Measurements from ENCODE around the gene TANGO2.

Gene TANGO2

DNA sequence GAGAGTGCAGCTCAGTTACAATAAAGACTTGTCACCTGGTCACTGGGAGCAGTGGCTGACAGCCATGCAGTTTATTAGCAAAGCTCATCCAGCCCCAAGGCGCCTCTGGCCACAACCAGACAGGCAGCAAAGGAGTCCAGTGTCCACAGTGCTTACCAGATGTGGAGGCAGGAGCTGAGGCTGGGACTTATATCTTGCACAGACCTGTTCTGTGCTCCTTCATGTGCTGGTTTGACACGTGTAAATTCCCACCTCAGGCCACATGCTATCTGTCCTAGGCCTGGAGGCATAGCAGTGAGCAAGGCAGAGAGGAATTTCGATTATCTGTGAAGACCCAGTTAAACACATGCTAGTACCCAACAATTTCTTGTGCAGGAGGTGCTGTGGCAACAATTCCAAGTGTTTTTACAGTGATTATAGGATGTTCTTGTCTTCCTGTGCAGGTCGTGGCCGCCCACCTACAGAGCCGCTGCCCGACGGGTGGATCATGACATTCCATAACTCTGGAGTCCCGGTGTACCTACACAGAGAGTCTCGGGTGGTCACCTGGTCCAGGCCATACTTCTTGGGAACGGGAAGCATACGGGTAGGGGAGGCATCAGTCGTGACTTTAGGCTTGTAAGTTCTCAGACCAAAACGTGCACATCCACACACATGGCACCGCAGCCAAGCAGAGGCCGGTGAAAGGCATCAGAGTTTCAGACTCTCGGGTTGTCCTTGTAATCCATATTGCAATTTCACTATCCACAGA, 68.5 kb downstream of the TANGO2 start:
- DNase-seq: no peak

DNA sequence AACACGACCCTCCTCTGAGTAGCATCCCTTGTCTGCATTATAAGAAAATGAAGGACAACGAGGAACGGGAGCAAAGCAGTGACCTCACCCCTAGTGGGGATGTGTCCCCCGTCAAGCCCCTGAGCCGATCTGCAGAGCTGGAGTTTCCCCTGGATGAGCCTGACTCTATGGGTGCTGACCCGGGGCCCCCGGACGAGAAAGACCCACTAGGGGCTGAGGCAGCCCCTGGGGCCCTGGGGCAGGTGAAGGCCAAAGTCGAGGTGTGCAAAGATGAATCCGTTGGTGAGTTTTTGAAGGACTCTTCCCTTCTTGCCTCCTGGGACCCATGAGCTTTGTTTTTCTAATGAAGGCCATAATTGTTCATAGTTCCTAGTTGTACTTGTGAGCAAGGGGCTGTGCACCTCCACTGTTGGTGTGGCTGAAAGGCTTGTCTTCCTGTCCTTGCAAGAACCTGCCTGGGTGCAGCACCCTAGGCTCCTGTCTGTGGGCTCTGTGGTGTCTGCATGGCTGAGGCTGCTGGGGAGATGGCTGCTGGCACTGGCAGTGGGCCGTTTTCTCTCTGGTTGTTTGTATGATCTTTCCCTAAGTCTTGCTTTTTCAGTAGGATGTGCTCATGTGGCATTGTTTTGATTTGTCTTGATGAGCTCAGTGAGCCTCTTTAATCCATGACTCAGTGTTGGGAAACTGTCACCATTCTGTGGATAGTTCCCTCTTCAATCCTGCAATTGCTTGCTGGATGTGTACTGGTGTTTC, 69.2 kb downstream of the TANGO2 start:
- DNase-seq: no peak

GRCh38 chr22:20090730-20091240, 69.9 kb downstream of the TANGO2 start:
- DNase-seq: no peak

DNA sequence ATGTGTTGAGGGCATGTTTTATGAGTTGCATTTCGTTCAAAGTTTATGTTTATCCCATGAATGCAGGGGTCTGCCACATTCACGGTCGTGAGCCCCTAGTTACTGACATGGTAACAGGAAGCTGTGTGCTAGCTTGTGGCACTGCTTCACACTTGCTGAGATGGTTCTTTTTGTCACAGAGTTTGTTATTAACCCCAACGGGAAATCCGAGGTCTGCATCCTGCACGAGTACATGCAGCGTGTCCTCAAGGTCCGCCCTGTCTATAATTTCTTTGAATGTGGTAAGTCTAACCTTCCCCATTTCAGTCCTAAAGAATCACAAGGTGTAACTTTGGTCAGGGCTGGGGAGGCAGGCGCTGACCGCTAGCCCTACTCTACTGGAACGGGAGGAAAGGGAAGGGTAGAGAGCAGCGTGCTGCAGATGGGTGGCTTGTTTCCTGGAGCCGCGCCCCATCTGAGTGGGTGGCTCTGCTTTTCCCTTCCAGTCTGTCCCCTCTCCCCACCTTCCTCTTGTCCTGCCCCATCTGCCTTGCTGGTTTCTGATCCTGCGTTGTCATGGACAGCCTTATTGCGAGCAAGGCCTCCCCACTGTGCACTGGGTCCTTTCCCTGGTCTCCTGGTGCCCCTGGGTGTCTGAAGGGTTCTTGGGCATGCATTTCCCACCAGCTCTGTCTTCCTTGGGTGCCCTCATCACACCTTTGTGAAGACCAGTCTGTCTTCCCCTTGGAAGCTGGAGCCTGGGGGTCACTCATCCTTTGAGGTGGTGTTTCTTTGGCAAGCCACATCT, 71.0 kb downstream of the TANGO2 start:
- DNase-seq: no peak

- no peak for DNase-seq
Observed at GRCh38 chr22:20092477-20092854, 71.6 kb downstream of the TANGO2 start.

DNA sequence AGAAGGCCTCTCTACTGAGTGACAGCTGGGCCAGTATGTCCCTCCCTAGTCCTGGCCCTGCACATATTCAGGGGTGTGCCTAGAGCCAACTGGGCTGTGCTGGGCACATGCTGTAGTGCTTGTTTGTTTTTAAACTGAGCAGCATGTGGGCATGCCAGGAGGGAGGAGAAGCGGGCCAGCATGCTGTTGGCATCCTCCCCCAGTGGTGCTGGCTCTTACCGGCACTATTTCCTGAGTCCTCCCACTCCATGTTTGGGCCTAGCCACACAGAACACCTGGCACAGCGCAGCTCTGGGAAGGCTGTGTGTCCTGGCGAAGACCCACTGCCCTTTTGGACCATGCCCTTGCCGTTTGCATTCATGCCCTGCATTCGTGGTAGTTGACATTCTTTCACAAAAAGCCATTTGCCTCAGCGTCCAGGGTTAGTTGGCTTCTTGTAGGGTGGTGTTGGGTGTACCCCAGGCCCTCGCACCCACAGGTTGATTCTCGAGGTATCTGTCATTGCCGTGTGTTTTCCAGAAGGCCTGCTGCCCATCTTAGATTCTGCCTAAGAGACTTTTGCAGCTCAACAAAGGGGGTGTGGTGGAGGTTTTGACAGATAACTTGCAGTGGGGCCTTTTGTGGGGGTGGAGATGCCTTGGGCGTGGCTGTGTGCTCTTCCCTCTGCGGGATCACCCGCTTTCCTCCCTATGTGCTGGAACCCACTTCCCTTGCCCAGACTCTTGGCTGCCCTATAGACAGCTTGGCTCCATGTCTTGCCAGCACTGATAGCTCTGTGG, 72.7 kb downstream of the TANGO2 start:
- no peak for DNase-seq

DNA sequence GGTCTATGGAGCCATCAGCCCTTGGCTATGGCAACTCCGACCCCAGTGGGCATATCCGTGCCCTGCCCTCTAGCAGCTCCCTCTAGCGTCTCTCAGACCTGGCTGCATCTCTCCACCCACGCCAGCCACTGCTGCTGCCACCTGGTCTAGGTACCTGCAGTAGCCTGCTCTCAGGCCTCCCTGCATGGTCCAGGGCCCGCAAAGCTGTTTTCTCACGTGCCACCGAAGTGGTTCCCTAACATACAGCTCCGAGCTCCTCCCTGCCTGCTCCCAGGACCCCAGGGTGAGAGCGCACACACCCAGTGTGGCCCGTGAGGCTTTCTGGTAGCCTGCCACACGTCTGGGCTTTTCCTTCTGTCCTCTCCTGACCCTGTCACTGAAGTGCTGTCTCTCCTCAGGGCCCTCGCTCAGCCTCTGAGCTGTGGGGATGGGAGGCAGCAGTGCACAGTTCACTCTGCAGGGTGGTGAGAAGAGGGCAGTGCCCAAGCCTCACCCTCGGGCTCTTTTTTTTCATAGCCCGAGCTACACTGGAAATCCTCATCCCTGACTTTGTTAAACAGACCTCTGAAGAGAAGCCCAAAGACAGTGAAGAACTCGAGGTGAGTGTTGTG, 73.4 kb downstream of the TANGO2 start:
- no peak for DNase-seq

GRCh38 chr22:20095521-20095920, 74.6 kb downstream of the TANGO2 start:
- DNase-seq: no peak

DNA sequence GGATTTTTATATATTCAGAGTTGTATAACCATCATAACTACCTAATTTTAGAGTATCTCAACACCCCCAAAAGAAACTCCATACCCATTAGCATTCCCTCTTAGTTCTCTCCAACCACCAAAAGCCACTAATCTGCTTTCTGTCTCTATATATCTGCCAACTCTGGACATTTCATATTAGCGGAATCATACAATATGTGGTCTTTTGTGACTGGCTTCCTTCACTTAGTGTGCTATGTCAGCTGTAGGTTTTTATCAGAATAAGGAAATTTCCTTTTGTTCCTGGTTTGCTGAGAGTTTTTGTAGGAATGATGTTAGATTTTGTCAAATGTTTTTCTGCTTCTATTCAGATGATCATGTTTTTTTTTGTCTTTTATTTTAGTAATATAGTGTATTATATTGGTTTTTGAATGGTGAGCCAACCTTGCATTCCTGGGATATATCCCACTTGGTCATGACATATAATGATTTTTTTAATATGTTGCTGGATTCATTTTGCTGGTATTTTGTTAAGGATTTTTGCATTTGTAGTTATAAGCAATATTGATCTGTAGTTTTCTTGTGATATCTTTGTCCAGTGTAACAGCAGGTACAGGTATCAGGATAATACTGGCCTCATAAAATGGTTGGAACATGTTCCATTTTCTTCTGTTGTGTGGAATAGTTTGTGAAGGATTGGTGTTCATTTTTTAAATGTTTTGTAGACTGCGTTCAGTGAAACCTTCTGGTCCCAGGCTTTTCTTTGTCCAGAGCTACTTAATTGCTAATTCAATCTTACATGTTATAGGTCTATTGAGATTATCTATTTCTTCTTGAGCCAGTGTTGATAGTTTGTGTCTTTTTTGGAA, 75.9 kb downstream of the TANGO2 start:
- DNase-seq: no peak

- DNase-seq: no peak
Observed at GRCh38 chr22:20099099-20099711, 78.3 kb downstream of the TANGO2 start.

- DNase-seq: no peak
Observed at GRCh38 chr22:20101638-20102037, 80.7 kb downstream of the TANGO2 start.

DNA sequence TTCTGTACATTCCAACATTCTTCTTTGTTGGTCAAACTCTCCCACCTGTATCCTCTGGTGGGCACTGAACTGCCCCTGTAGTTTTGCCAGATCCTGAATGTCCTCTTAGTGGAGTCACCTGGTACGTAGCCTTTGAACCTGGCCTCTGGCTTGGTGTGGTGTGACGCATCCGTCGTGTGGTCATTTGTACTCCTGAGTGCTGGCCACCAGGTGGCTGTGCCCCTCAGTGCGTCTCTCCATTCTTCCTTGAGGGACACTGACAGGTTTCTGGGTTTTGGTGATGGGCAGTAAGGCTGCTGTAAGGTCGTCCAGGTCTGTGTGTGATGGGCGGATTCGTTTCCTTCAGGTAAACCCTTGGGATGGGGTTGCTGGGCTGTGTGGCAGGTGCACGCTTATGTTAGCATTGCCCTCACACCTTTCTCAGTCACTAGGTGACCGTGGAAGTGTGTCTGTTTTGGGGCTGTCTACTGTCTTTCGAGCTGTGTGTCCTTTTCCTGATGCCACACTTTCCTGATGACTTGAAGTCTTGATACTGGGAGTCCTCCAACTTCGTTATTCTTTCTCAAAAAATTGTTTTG, 81.4 kb downstream of the TANGO2 start:
- DNase-seq: no peak

- no peak for DNase-seq
Observed at GRCh38 chr22:20105456-20106204, 84.7 kb downstream of the TANGO2 start.

- DNase-seq: no peak
Observed at GRCh38 chr22:20106205-20106848, 85.4 kb downstream of the TANGO2 start.

DNA sequence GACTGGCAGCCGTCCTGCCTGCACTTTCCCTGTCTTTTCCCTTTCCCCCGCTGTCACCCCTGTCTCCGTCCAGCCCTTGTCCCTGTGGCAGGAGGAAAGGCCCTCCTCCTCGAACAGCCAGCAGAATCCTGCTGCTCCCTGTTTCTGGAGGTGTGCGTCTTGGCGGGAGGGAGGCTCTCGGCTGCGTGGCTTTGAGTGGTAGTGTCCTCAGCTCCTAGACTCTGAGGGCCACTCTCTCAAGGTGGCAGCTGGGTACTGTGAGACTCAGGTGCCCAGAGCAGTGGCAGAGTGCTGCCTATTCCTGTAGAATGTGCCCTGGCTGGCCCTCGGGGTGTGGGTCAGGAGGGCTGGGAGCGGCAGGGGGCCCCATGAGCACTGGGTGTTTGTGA, 85.9 kb downstream of the TANGO2 start:
- DNase-seq: no peak

GRCh38 chr22:20107471-20107901, 86.6 kb downstream of the TANGO2 start:
- DNase-seq: no peak

- no peak for DNase-seq
Observed at GRCh38 chr22:20107951-20108756, 87.2 kb downstream of the TANGO2 start.

DNA sequence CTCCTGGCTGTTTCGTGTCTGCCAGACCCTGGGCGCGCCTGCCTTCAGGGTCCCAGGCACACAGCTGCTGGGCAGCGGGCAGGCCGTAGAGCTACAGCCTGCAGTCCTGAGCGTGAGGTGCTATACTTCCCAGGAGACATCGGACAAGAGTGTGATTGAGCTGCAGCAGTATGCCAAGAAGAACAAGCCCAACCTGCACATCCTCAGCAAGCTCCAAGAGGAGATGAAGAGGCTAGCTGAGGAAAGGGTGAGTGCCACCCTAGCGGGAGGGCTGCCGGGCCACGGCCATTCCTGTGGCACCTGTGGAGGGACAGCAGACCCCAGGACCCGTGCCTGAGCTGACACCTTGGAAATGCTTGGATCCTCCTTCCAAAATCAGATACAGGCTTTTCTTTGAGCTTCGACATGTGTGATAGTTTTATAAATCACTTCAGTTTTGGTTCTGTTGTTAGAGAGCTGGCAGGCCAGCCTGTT, 87.9 kb downstream of the TANGO2 start:
- no peak for DNase-seq

Measured in fibroblast of skin of abdomen (primary cell).